GM19099 (cell line): Measurements from ENCODE around the gene FAM9C.

Experiments used
- POLR2A ChIP-seq: IDR thresholded peaks from 3 replicates; pipeline ENCODE4 v1.6.1; 2011; ENCODE audit warnings: low read depth; ENCODE audit not compliant: insufficient read length; ENCODE audit errors: extremely low read depth

The FAM9C gene

GRCh38 chrX:13051529-13052172, 7.2 kb upstream of the FAM9C start:
- TF ChIP-seq POLR2A, result no peak

- no peak for TF ChIP-seq POLR2A
These were observed 6.7 kb upstream of the FAM9C start for GRCh38 chrX:13051167-13051528.

DNA sequence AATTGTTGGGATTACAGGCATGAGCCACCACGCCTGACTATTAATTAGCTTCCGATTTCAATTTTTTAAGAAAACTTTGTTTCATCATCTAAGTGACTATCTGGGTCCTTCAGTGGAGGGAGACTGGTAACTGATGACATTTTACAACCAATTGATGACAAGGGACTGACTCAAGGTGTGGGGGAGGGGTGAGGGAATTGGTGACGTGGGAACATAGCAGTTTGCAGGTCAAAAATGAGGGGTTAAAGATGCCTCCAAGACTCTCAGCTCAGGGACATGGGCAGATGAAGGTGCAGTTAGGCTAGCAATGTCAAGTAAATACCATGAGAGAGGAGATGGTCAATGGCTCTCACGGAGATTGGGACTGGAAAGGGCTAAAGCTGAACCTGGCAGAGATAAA, 5.7 kb upstream of the FAM9C start:
- no peak for TF ChIP-seq POLR2A

DNA sequence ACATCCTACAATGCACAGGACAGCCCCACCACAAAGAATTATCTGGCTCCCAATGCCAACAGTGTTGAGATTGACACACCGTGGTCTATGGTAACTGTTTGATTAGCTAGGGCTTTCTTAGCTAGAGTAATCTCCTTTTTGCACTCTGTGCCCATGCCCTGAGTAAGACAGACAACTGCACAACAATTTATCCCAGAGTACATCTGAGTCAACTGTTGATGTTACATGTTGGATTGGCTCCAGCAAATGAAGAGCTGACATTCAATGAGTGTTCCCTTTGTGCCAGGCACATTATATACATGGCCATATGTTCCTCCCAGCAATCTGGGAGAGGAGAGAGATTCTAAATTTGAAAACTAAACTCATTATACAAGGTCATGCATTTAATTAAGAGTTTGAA, 3.9 kb upstream of the FAM9C start:
- TF ChIP-seq POLR2A, result no peak

GRCh38 chrX:13047759-13048158, 3.3 kb upstream of the FAM9C start:
- no peak for TF ChIP-seq POLR2A

- no peak for TF ChIP-seq POLR2A
These were observed 1.9 kb upstream of the FAM9C start for GRCh38 chrX:13046141-13046855.

- TF ChIP-seq POLR2A, result no peak
These were observed 482 bp downstream of the FAM9C start for GRCh38 chrX:13043938-13044337.

- no peak for TF ChIP-seq POLR2A
These were observed 1.3 kb downstream of the FAM9C start for GRCh38 chrX:13043138-13043537.

DNA sequence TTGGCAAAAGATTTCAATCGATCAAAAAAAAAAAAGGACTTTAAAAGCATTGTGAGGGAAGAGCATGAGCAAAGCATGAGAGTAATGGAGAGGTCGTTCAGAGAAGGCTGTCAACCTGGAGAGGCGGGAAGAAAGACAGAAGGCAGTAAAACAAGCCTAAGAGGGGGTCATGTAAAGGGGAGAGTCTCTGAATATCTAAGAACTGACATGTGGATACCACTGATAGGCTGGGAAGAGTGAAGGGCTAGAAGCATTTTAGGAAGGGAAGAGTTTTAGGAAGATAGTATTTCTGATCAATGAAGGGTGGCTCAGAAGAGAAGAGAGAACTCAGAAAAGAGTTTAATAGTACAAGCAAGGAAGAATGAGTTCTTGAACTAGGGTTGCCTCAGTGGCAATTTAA, 7.5 kb downstream of the FAM9C start:
- no peak for TF ChIP-seq POLR2A

DNA sequence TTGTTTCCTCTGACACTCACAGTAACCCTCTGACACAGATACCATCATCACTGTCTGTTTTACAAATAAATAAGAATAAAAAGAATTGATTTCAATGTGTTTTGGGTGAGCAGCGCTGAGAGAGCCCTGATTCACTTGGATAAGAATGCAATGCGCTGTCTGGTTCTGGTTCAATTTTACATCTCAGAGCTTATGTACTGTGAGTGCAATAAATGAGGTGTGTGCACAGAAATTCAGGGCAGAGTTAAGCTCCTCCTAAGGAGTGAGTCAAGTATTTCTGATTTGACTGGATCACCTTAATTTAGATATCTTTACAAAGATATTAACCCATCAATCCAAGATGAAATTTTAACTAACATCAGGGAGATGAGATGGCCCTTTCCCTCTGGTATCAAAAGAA, 11.2 kb downstream of the FAM9C start:
- no peak for TF ChIP-seq POLR2A

GRCh38 chrX:13029887-13030771, 14.3 kb downstream of the FAM9C start:
- no peak for TF ChIP-seq POLR2A

DNA sequence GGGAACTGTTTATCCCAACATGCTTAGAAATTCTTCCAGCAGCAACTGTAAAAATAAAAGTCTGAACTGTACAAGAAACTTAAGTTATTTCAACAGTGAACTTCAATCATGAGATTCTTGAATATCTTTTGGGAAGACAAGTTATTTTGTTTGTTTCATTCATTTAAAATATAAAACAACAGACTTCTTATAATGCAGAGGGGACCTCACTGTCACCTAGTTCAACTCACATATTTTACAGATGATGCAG, 14.9 kb downstream of the FAM9C start:
- TF ChIP-seq POLR2A, result no peak

GRCh38 chrX:13028871-13029636, 15.4 kb downstream of the FAM9C start:
- no peak for TF ChIP-seq POLR2A

DNA sequence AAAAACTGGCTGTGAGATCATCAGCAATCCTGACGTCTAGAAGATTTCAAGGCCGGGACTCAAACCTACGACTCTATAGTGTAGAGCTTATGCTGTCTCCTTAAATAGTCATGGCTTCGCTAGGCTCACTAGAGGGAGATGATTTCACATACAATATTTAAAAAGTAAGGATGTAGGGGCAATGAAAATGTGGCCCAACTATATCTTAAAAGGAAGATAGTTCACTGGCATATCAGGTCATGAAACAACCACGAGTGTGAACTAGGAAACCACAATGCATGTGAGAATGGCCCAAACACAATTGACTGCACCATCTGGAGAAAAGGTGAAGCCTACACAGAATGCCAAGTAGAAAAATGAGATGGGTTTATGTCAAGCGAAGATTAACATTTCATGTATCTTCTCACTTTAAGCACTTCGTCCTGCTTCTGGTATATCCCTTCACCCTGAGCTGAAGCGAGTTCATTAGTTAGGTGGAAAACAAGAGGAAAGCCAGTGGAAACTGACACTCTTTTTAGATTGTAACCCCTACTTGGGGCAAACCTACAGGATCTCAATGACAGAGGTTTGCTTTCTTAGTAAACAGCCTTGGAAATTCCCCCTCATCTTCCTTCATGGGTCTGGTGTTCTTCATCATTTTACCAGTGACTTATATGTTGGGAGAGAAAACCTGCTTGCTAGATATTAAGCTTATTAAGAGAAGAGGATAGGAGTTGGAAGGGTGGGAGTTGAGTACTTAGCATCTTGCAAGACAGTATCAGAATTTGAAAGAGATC, 17.4 kb downstream of the FAM9C start:
- no peak for TF ChIP-seq POLR2A

- no peak for TF ChIP-seq POLR2A
These were observed 19.4 kb downstream of the FAM9C start for GRCh38 chrX:13024986-13025385.
